SK-N-SH treated with all-trans-retinoic acid at 6 μM for 48 hours (cell line): ENCODE data around the gene PANK2.

Experiments
- ARNTL ChIP-seq: fragments of 450-650 bp; formaldehyde crosslinking; IDR thresholded peaks from 2 replicates; pipeline ENCODE4 v1.5.0; 2020; ENCODE audit warnings: low read depth, mild to moderate bottlenecking, moderate library complexity, borderline replicate concordance
- BACH2 ChIP-seq: fragments of 250-450 bp; sonication (Bioruptor Pico); IDR thresholded peaks from 2 replicates; pipeline ENCODE4 v1.9.0; 2021; ENCODE audit warnings: mild to moderate bottlenecking, borderline replicate concordance
- CREB5 ChIP-seq: fragments of 250-450 bp; sonication (Bioruptor Pico); IDR thresholded peaks from 2 replicates; pipeline ENCODE4 v1.5.1; 2020; ENCODE audit warnings: low read depth, mild to moderate bottlenecking, moderate library complexity
- CSDC2 ChIP-seq: fragments of 250-450 bp; sonication (Bioruptor Pico); IDR thresholded peaks from 2 replicates; pipeline ENCODE4 v1.5.0; 2020; ENCODE audit warnings: mild to moderate bottlenecking, moderate library complexity
- CSRNP3 ChIP-seq: fragments of 250-450 bp; sonication (Bioruptor Pico); IDR thresholded peaks from 2 replicates; pipeline ENCODE4 v1.5.1; 2021; ENCODE audit warnings: mild to moderate bottlenecking, moderate library complexity
- OSR1 ChIP-seq: fragments of 250-450 bp; sonication (Bioruptor Pico); IDR thresholded peaks from 2 replicates; pipeline ENCODE4 v1.8.0; 2022; ENCODE audit warnings: moderate library complexity, mild to moderate bottlenecking, inconsistent platforms
- PATZ1 ChIP-seq: fragments of 250-450 bp; sonication (Bioruptor Pico); IDR thresholded peaks from 2 replicates; pipeline ENCODE4 v1.8.0; 2020; ENCODE audit warnings: mild to moderate bottlenecking, moderate library complexity, borderline replicate concordance
- POU6F1 ChIP-seq: fragments of 250-450 bp; sonication (Bioruptor Pico); IDR thresholded peaks from 2 replicates; pipeline ENCODE4 v1.8.0; 2021; ENCODE audit warnings: low read depth, mild to moderate bottlenecking, moderate library complexity, borderline replicate concordance
- PPARA ChIP-seq: fragments of 250-450 bp; sonication (Bioruptor Pico); IDR thresholded peaks from 2 replicates; pipeline ENCODE4 v1.5.0; 2020; ENCODE audit warnings: mild to moderate bottlenecking, borderline replicate concordance
- TSHZ2 ChIP-seq: fragments of 250-450 bp; sonication (Bioruptor Pico); IDR thresholded peaks from 2 replicates; pipeline ENCODE4 v1.5.0; 2020; ENCODE audit warnings: mild to moderate bottlenecking, moderate library complexity
- ZC3H10 ChIP-seq: fragments of 250-450 bp; sonication (Bioruptor Pico); IDR thresholded peaks from 2 replicates; pipeline ENCODE4 v1.5.1; 2021; ENCODE audit warnings: mild to moderate bottlenecking, moderate library complexity
- ZFP30 ChIP-seq: fragments of 450-650 bp; formaldehyde crosslinking; IDR thresholded peaks from 2 replicates; pipeline ENCODE4 v1.5.0; 2022; ENCODE audit warnings: mild to moderate bottlenecking, moderate library complexity
- ZNF565 ChIP-seq: fragments of 450-650 bp; formaldehyde crosslinking; conservative IDR thresholded peaks from 2 replicates; pipeline ENCODE4 v1.5.0; 2020; ENCODE audit warnings: low read depth, mild to moderate bottlenecking, moderate library complexity
- ZNF70 ChIP-seq: fragments of 450-650 bp; formaldehyde crosslinking; IDR thresholded peaks from 2 replicates; pipeline ENCODE4 v1.5.0; 2020; ENCODE audit warnings: mild to moderate bottlenecking, moderate library complexity

GRCh38 chr20:3937618-3938017, 48.4 kb downstream of the PANK2 start:
- TF ChIP-seq TSHZ2 (CRISPR knock-in tag) (no peak), ZFP30 (CRISPR knock-in tag) (no peak), PATZ1 (CRISPR knock-in tag) (no peak), ZC3H10 (CRISPR knock-in tag) (no peak), PPARA (CRISPR knock-in tag) (no peak), BACH2 (CRISPR knock-in tag) (no peak), ZNF70 (CRISPR knock-in tag) (no peak), POU6F1 (no peak), CREB5 (no peak), OSR1 (CRISPR knock-in tag) (no peak), ARNTL (CRISPR knock-in tag) (no peak), CSRNP3 (CRISPR knock-in tag) (no peak), CSDC2 (CRISPR knock-in tag) (no peak), ZNF565 (CRISPR knock-in tag) (no peak)
